Measurements from ENCODE around the gene PMM1.

- TF ChIP-seq, protein P1, sequence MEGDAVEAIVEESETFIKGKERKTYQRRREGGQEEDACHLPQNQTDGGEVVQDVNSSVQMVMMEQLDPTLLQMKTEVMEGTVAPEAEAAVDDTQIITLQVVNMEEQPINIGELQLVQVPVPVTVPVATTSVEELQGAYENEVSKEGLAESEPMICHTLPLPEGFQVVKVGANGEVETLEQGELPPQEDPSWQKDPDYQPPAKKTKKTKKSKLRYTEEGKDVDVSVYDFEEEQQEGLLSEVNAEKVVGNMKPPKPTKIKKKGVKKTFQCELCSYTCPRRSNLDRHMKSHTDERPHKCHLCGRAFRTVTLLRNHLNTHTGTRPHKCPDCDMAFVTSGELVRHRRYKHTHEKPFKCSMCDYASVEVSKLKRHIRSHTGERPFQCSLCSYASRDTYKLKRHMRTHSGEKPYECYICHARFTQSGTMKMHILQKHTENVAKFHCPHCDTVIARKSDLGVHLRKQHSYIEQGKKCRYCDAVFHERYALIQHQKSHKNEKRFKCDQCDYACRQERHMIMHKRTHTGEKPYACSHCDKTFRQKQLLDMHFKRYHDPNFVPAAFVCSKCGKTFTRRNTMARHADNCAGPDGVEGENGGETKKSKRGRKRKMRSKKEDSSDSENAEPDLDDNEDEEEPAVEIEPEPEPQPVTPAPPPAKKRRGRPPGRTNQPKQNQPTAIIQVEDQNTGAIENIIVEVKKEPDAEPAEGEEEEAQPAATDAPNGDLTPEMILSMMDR (IDR thresholded peaks at IDR 0.05) = no peak
- TF ChIP-seq POLR2A (IDR thresholded peaks at IDR 0.05) = no peak
Observed at GRCh38 chr22:41540006-41540315, 49.7 kb downstream of the PMM1 start.
